Measurements from ENCODE around the gene PLA2G2C. TPM values are rescaled to one million over a fixed set of nuclear protein-coding genes. Genes with fewer than 3 reads are reported as not detected.

The PLA2G2C gene
- total and polyA plus RNA-seq, 7 donors = 0.09 to 5.5 (median 1.4) TPM; not detected in 2

DNA sequence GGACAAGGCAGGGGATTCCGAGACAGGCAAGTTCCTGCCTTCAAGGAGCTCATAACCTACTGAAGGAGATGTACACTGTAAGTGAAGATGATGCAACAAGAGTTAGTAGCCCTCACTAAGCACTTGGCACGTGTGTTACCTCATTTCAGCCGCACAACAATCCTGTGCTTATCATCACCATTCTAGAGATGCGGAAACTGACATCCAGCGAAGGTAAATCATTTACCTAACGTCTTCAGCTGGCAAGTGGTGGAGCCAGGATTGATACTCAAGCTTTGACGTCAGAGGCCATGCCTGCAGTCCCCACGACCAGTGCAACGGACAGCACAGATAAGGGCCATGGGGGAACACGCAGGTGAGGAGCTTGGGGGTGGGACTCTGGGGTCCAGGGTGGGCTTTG, 3.3 kb downstream of the PLA2G2C start:
- H3K27me3 ChIP-seq = no peaks in the 10 kb centered on the region
- intact Hi-C loops (cut with DNase I) = loop anchor here (10.0 kb wide), 1 partner anchor 978 kb away; no protein-coding TSS in a partner anchor
- H3K4me3 ChIP-seq = no peak overlapping the region
- TF ChIP-seq, protein P1, sequence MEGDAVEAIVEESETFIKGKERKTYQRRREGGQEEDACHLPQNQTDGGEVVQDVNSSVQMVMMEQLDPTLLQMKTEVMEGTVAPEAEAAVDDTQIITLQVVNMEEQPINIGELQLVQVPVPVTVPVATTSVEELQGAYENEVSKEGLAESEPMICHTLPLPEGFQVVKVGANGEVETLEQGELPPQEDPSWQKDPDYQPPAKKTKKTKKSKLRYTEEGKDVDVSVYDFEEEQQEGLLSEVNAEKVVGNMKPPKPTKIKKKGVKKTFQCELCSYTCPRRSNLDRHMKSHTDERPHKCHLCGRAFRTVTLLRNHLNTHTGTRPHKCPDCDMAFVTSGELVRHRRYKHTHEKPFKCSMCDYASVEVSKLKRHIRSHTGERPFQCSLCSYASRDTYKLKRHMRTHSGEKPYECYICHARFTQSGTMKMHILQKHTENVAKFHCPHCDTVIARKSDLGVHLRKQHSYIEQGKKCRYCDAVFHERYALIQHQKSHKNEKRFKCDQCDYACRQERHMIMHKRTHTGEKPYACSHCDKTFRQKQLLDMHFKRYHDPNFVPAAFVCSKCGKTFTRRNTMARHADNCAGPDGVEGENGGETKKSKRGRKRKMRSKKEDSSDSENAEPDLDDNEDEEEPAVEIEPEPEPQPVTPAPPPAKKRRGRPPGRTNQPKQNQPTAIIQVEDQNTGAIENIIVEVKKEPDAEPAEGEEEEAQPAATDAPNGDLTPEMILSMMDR (IDR thresholded peaks at IDR 0.05) = no peak
- peak in 2 of 4 donors; percentile 16 to 36 for TF ChIP-seq POLR2AphosphoS5 (IDR thresholded peaks at IDR 0.05)
- 26 to 86% methylated on average over 10 of the region's 10 CpGs for WGBS, 2 donors
- H3K36me3 ChIP-seq = no peaks in the 10 kb centered on the region
- peak overlapping the region in 3 of 4 donors; percentile 95 to 99 (median 98) for H3K27ac ChIP-seq
- no peaks in the 10 kb centered on the region for H3K9me3 ChIP-seq
- no peak for DNase-seq
- peaks cover 0 to 85% (median 63%) of the 10 kb centered on the region in 4 donors for H3K4me1 ChIP-seq

DNA sequence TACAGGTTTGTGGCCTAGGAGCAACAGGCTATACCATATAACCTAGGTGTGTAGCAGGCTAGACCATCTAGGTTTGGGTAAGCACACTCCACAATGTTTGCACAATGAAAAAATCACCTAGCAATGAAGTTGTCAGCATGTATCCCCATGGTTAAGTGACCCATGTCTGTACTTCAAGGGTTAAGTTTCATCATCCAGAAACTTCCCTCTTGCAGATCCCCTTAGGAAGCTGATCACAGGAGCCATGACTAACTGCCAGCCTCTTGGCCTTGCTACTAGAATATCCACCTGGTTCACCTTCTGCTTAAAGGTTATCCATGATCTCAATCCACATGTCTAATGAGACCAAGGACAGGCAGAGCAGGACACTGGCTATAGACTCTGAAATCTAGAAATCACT, 3.9 kb downstream of the PLA2G2C start:
- Histone ChIP-seq H3K4me3 (no peak overlapping the region), H3K9me3 (no peaks in the 10 kb centered on the region), H3K27me3 (no peaks in the 10 kb centered on the region), H3K4me1 (peaks cover 0 to 84% (median 60%) of the 10 kb centered on the region in 4 donors), H3K36me3 (no peaks in the 10 kb centered on the region), H3K27ac (peak overlapping the region in 3 of 4 donors; percentile 95 to 99 (median 98))
- DNase-seq = no peak
- TF ChIP-seq, protein P1 (IDR thresholded peaks at IDR 0.05) = no peak
- TF ChIP-seq POLR2AphosphoS5 (IDR thresholded peaks at IDR 0.05) = no peak
- no peak for TF ChIP-seq EP300 (IDR thresholded peaks at IDR 0.05)
- intact Hi-C loops (cut with DNase I) = loop anchor here (10.0 kb wide), 1 partner anchor 978 kb away; no protein-coding TSS in a partner anchor

DNA sequence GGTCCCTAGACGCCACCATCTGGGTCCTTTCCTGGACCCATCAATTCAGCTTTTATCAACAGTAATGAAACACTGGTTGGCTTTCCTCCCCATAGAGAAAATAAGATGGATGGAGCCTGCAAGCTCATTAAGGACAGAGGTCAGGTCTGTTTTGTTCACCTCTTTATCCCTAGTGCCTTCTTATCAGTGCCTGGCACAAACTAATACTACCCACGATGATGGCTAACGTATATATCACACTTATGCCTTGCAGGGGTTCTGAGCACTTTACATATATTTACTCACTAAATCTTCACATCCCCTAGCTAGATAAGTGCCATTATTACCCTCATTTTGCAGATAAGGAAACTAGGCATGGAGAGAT, 5.5 kb downstream of the PLA2G2C start:
- intact Hi-C loops (cut with DNase I) = loop anchor here (10.0 kb wide), 1 partner anchor 976 kb away; no protein-coding TSS in a partner anchor
- H3K27me3 ChIP-seq = no peaks in the 10 kb centered on the region
- no peaks in the 10 kb centered on the region for H3K9me3 ChIP-seq
- WGBS, 2 donors = 84 to 85% methylated on average over 3 of the region's 3 CpGs
- no peak for TF ChIP-seq EP300 (IDR thresholded peaks at IDR 0.05)
- TF ChIP-seq POLR2A (IDR thresholded peaks at IDR 0.05) = no peak
- TF ChIP-seq POLR2AphosphoS5 (IDR thresholded peaks at IDR 0.05) = no peak
- TF ChIP-seq, protein P1 (IDR thresholded peaks at IDR 0.05) = no peak
- peak overlapping the region in 2 of 4 donors; percentile 75 to 99 for H3K27ac ChIP-seq
- H3K4me3 ChIP-seq = no peak overlapping the region
- peaks cover 0 to 77% (median 49%) of the 10 kb centered on the region in 4 donors for H3K4me1 ChIP-seq
- H3K36me3 ChIP-seq = no peaks in the 10 kb centered on the region
- no peak for DNase-seq

DNA sequence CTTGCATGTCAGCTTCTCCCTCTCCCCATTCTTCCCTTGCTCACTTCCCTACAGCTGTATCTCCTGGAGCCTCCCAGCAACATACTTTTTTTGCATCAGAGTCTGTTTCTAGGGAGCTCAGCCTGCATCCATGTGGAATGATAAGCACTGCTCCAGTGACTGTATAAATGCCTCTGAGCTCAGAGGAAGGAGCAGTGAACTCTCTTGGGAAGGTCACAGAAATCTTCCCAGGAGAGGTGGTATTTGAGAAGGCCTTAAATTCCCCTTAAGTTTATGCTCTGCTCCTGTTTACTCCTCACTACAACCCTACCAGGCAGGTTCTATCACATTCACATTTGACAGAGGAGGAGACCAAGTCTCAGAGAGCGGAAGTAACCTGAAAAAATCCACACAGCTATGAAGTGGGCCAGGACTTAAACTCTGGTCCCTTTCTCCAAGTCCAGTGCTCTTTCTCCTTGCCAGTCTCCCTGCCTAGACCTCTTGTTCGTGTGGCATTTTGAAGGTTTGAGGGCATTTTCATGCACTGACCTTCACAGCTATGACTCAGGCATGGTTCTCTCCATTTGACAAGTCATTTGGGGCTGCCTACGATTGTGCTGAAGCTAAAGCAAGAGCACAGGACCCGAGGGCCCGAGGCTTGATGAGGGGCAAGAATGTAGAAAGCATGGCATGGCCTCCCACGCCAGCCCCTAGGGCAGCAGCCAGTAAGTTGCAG, 6.0 kb downstream of the PLA2G2C start:
- Histone ChIP-seq H3K4me1 (peaks cover 0 to 77% (median 44%) of the 10 kb centered on the region in 4 donors), H3K27ac (peak overlapping the region in 3 of 4 donors; percentile 75 to 99 (median 80)), H3K4me3 (no peak overlapping the region), H3K27me3 (no peaks in the 10 kb centered on the region), H3K9me3 (no peaks in the 10 kb centered on the region), H3K36me3 (no peaks in the 10 kb centered on the region)
- TF ChIP-seq EP300 (IDR thresholded peaks at IDR 0.05) (no peak), POLR2AphosphoS5 (IDR thresholded peaks at IDR 0.05) (no peak)
- TF ChIP-seq, protein P1 (IDR thresholded peaks at IDR 0.05) = no peak
- no peak for DNase-seq
- intact Hi-C loops (cut with DNase I) = loop anchor here (10.0 kb wide), 1 partner anchor 975 kb away; no protein-coding TSS in a partner anchor
- WGBS, 2 donors = 87 to 91% methylated on average over 6 of the region's 6 CpGs
